Suppressor macrophage treated with lipopolysaccharide for 4 hours (primary cell): Measurements from ENCODE around the gene HPX.

Experiments
- DNase-seq: peaks from one replicate; pipeline ENCODE4 v3.0.0-alpha.2; 2020

Gene HPX, protein sequence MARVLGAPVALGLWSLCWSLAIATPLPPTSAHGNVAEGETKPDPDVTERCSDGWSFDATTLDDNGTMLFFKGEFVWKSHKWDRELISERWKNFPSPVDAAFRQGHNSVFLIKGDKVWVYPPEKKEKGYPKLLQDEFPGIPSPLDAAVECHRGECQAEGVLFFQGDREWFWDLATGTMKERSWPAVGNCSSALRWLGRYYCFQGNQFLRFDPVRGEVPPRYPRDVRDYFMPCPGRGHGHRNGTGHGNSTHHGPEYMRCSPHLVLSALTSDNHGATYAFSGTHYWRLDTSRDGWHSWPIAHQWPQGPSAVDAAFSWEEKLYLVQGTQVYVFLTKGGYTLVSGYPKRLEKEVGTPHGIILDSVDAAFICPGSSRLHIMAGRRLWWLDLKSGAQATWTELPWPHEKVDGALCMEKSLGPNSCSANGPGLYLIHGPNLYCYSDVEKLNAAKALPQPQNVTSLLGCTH

DNA sequence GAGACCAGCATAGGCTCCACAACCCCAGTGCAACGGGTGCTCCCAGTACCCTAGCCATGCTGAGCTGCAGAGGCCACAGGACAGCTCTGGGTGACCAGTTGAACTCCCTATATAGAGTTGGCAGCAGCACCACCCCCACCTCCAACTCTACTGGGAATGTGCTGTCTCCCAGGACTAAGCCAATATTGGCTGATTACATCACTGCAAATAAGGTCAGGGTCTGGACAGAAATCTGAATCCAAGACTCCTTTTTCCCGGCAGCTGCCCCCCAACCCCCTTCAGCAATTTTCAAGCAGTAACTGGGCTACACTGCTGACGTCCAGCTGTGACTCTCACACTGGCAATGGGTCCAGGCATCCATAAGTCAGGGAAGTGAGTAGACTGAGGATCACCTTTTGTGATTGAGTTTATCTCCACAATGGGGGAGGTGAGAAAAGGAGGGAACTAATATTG is at the start of gene HPX:
HPX (minus strand) TSS at position 82 of the 453 bp plus-strand sequence; CDS start at position 58, 24 bp downstream.
- no peak for DNase-seq

- DNase-seq = no peak
These were observed 48.5 kb upstream of the HPX start for GRCh38 chr11:6489306-6489705.

DNA sequence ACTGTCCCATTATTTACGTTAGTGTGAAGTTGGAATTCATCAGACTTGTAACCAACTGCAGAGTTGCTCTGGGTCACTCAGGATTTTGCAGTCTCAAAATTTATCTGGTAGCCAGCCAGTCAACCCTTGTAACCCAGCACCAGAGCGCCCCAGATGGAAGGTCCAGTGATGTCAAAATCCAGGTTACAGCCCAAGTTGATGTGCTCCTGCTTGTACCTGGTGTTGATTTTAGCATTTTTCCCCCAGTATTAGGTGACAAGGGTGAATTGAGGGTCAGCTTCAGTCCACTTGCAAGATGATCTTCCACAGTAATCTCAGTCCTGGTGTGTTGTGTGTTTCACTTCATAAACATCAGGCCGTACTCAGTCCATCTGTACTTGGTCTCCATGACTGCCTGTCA is 48.0 kb upstream of the HPX start:
- no peak for DNase-seq

DNA sequence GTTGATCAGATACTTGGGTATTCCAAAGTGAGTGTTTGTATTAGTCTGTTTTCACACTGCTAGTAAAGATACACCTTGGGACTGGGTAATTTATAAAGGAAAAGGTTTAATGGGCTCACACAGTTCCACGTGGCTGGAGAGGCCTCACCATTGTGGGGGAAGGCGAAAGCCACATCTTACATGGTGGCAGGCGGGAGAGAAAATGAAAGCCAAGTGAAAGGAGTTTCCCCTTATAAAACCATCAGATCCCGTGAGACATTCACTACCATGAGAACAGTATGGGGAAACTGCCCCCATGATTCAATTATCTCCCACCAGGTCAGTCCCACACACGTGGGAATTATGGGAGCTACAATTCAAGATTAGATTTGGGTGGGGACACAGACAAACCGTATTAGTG is 47.6 kb upstream of the HPX start:
- DNase-seq = no peak

GRCh38 chr11:6486938-6487337 is 46.2 kb upstream of the HPX start:
- no peak for DNase-seq

DNA sequence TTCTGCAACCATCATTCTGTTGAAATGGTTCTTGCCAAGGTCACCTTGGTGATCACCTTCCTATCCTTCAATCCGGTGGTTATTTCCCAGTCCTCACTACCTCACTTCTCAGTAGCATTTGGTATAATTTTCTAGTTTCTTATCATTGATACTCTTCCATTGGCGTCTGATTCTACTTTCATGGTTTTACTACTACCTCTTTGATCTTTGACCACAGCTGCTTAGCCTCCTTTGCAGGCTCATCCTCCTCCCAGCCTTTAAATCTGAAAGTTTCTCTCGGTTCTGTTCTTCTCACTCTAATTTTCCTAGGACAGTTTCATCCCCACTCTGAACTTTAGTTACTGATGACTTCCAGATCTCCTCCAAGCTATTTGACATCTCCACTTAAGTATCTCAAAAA is 45.5 kb upstream of the HPX start:
- DNase-seq = no peak

DNA sequence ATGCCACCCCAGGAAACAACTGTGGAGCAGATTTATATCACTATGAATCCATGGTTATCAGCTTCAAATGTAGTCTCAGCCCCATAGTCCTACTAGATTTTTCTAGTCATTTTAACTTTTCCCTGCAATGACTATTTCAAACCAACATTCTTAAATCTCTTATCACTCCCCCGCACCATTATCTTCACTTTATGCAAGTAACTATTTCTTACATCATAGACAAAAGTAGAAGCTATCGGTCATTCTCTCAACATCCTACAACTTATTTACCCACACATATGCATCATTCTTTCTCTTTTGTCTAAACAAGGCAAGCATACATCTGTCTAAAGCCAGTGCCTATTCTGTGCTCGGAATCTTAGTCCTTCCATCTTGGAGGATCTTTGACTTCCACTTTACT is 44.9 kb upstream of the HPX start:
- no peak for DNase-seq

GRCh38 chr11:6483015-6483414 is 42.2 kb upstream of the HPX start:
- DNase-seq = no peak

- DNase-seq = peak; percentile 74
These were observed 41.7 kb upstream of the HPX start for GRCh38 chr11:6482441-6482840.

GRCh38 chr11:6481924-6482275 is 41.1 kb upstream of the HPX start:
- no peak for DNase-seq

- peak; percentile 99 for DNase-seq
These were observed 40.5 kb upstream of the HPX start, which contains the start of the genes ARFIP2 and TIMM10B for GRCh38 chr11:6481012-6481923. Gene ARFIP2 (minus strand): TSS chr11:6481331. CDS start chr11:6480421, 910 bp downstream. Gene TIMM10B (plus strand): TSS chr11:6481501. CDS start chr11:6481517, 16 bp downstream.

DNA sequence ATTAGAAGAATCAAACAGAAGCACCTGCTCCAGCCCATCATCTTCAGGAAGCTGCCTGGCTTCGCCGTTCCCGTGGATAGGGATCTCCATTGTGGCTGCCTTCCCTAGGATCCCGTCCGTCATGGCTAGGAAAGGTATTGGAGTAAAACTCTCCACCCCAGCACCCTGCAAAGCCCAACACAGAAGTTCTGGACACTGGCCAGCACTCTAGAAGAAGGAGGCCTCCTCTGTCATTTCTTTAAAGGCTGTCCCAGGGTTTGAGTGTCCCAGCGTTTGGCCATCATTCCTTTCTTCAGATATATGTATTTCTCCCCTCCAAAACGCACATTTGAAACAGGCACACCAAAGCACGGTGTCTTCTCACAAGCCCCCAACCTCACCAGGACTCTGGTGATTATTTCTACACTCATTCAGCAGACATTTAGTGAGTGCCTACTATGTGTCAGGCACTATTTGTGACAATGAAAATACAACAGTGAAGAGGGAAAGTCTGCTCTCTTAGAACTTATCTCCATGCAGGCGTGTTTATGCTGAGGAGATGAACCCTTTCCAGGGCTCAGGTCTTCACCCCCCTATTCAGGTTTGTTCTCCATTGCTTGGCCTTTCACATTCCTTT is 39.6 kb upstream of the HPX start:
- DNase-seq = no peak

DNA sequence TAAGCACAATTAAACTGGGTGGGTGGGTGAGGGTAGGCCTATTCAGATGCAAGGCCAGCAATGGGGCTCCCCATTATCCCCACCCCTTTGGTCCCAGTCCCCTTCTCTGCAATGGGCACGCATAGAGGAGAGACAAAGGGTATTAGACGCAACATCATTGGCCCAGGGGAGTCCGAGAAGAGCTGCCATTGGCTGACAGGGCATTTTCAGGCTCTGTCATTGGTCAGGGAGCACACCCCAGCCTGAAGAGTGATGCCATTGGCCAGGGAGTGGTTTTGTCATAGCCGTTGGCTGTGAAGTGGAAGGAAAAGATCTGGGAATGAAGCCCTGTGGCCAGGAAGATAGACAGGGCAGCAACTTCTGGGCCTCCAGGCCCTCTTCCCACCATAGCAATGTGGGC is 35.8 kb upstream of the HPX start:
- no peak for DNase-seq

DNA sequence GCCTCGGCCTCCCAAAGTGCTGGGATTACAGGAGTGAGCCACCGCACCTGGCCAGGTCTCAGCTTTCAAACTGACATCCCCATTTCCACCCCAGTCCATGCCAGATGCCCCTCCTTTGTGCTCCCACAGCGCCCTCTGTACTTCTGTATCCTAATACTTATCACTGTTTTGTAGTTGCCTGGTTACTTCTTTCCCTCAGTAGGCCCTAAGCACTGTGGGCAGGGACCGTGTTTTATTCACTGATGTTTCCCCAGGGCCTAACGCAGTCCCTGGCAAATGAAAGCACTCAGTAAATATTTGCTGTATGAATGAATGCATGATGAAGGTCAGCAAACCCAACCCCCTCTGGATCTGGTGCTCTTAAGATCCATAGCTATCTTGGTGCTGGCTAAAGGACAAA is 35.1 kb upstream of the HPX start:
- no peak for DNase-seq

DNA sequence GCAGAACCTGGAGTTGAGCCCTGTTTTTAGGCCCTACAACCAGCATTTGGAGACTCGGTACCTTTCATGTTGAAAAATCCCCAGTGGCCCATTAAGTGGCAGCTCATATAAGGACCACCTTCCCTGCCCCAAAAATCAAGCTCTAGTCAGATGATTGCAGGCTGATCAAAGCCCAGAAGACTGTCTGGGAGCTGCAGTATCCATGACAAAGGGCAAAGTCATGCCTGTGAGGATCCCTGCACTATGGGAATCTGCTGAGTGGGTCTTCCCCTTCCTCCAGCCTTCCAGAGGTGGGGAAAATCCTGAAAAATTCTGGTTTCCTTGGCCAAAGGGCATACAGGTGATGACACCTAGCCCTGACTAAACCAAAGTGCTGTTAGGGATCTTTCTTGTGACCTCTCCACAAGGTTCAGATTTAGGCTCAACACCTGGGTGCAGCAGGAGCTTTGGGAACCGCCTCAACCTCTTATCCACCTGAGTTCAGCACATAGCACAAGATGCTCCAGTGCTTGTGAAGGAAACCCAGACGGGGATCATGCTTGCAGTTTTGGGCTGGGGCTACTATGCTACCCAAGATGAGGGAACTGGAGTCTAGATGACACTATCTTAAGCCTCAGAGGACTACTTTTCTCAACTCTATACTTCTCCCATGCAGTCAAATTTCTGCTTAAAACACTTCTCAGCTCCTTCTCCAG is 34.2 kb upstream of the HPX start:
- DNase-seq = no peak

DNA sequence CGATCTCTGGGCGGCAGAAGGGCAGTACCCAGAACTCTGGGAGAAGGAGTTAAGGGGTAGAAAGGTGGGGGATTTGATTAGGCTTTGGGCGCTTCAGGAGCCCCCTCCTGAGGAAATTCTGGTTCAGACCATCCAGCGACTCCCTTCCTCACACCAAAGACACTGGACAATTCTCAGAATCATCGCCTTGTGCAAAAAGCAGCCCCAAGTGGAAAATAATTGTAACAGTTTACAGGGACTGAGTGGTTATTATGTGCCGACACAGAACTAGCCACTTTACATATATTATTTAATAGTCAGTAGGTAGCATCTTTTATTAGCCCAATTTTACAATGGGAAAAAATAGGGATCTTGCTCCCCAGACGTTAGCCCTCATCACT is 33.6 kb upstream of the HPX start:
- no peak for DNase-seq

- peak; percentile 85 for DNase-seq
These were observed 32.9 kb upstream of the HPX start, which contains the start of gene TRIM3 for GRCh38 chr11:6473451-6474412. Gene TRIM3 (minus strand): TSS chr11:6473941. CDS start chr11:6465695, 8,246 bp downstream.

- no peak for DNase-seq
These were observed 32.1 kb upstream of the HPX start for GRCh38 chr11:6472934-6473333.

DNA sequence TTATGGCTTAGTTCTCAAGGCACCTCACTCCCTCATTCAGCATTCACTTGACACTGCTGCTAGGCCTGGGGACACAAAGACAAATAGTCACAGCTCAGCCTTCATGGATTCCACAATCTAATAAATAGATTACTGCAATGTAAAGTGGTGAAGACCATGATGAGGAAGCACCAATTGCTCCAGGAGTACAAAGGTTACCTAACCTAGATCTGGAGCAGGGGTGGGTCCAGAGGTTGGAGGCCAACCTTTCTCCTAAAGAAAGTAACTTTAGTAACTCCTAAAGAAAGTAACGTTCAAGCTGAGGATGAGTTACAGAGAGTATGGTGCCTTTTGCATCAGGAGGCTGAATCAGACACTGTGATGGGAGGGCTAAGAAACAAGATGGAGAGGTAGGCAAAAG is 28.8 kb upstream of the HPX start:
- no peak for DNase-seq

DNA sequence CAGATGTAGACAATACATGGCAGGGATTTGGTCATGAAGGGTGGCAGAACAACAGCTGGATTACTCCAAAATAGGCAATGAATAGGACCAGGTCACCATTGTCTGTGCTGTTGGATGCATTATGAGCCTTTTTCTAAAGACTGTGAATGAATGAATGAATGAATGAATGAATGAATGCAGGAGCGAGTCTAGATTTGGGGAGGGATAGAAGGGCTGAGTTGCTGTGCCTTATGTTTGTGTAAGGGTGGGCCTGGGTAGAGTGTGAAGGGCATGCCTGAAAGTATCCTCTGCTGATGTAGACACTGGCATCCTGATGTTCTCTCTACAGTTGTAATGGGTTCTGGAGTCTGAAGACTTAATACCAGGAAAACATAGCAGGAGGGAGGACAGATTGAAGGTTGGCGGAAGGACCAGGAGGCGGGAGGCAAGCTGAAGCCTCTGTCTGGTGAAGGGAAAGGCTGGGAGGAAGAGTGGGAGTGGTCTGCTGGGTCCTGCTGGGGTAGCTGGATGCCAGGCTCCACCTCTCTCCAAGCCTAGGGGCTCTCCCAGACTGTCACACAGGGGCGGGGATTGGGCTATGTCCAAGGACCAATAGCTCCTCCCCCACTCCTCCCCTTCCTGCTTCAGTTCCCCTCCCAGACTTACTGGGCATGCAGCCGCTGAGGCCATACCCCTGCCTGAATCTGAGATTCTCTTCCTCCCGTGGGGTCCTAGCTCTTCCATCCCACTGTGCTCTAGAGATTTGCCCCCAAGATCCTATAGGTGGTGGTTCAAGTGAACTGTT is 28.1 kb upstream of the HPX start:
- DNase-seq = peak; percentile 89

DNA sequence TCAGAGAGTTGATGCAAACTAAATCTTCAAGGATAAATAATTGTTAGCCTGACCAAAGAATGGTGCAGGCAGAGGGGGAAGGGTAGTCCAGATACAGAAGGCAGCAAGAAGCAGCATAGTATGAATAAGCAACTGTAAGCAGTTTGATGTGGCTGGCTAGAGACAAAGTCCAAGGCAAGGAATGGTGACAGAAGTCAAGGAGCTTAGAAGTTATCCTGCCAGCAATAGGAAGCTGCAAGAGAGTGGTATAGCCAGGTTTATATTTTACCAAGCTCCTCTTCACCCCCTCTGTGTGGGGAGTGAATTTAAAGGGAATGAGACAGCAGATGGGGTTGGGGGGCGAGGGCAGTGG is 18.3 kb upstream of the HPX start:
- DNase-seq = no peak
